ENCODE results near the gene KRTAP23-1. TPM values are rescaled to one million over a fixed set of nuclear protein-coding genes. Genes with fewer than 3 reads are reported as not detected.

KRTAP23-1 gene
- total and polyA plus RNA-seq, 2 donors (not counting 1 experiment from before 2014, with no cell fraction given) = not detected

- no peaks in the 10 kb centered on the region for H3K79me2 ChIP-seq (ENCODE audit: control insufficient read depth, insufficient read depth, low read length)
- no peaks in the 10 kb centered on the region for H3K9me3 Mint-ChIP-seq (ENCODE audit: insufficient read depth)
- H3K4me1 ChIP-seq (ENCODE audit: control insufficient read depth in 2 of 2, insufficient read depth in 2 of 2, low read length in 2 of 2) = no peaks in the 10 kb centered on the region
- no peak overlapping the region for H3K27ac Mint-ChIP-seq
- DNase-seq (no peak), ATAC-seq (ENCODE audit: low read depth) (no peak)
- H4K20me1 ChIP-seq (ENCODE audit: control insufficient read depth, insufficient read depth, low read length, poor library complexity, severe bottlenecking) = no peaks in the 10 kb centered on the region
- no peak overlapping the region for H2AFZ ChIP-seq (ENCODE audit: insufficient read depth, low read depth, low read length, poor library complexity, severe bottlenecking)
- no peaks in the 10 kb centered on the region for H3K27me3 Mint-ChIP-seq
- H3K9ac ChIP-seq (ENCODE audit: low read length) = no peak overlapping the region
- no CpG with 5 or more reads among the region's 1 CpG for WGBS (ENCODE audit: insufficient coverage)
- no peak overlapping the region for H3K4me3 ChIP-seq (ENCODE audit: control extremely low read depth in 1 of 5, extremely low read depth in 1 of 5, insufficient read depth in 1 of 5, low read depth in 2 of 5, low read length in 4 of 5)
- H3K9me3 ChIP-seq (ENCODE audit: control extremely low read depth in 1 of 3, control insufficient read depth in 2 of 3, insufficient read depth in 1 of 3, low read length in 2 of 3) = peaks cover 0 to 1% (median 0%) of the 10 kb centered on the region in 3 donors
- H3K4me1 Mint-ChIP-seq = no peaks in the 10 kb centered on the region
- no peak overlapping the region for H3K4me2 ChIP-seq (replicated peaks; ENCODE audit: low read depth, low read length, poor library complexity, severe bottlenecking)
- H3K4me3 Mint-ChIP-seq = no peak overlapping the region
- intact Hi-C loops (cut with micrococcal nuclease) = no loop called here
- no peak for TF ChIP-seq EZH2 (IDR thresholded peaks at IDR 0.05; ENCODE audit: borderline replicate concordance, insufficient read depth, low read depth, low read length, poor library complexity, severe bottlenecking)
- no peak for TF ChIP-seq CTCF (IDR thresholded peaks at IDR 0.05)
- H3K36me3 ChIP-seq (replicated peaks in 1 of 2; ENCODE audit: control extremely low read depth in 1 of 2, control insufficient read depth in 1 of 2, extremely low read depth in 1 of 2, insufficient read depth in 2 of 2, low read length in 1 of 2) = no peaks in the 10 kb centered on the region
- ChIA-PET CTCF (no interaction called here), POLR2A (no interaction called here)
- H3K27ac ChIP-seq (ENCODE audit: low read length in 2 of 2) = no peak overlapping the region
- H3K27me3 ChIP-seq (replicated peaks in 1 of 4; ENCODE audit: control extremely low read depth in 1 of 4, control insufficient read depth in 3 of 4, insufficient read depth in 4 of 4, low read length in 3 of 4) = no peaks in the 10 kb centered on the region
These were observed 43.3 kb downstream of the KRTAP23-1 start for GRCh38 chr21:30305136-30305535.

Small RNA genes lying within 50 kb of the gene (small RNA-seq; reads per million reads assigned to genes)
- not detected for gene KRTAP23-1 (ENCODE audit: insufficient read length, low read depth, low replicate concordance)
- gene MIR4327 (ENCODE audit: insufficient read length, low read depth, low replicate concordance) = not detected

Other genes with a start within 250 kb of the KRTAP23-1 start
- gene CLDN17, start 181.8 kb downstream of the KRTAP23-1 start, total RNA-seq = not detected in 2 replicates
- not detected in 2 replicates for gene CLDN17, start 181.8 kb downstream of the KRTAP23-1 start, polyA plus RNA-seq
- not detected in 2 replicates for gene CLDN8, start 132.5 kb downstream of the KRTAP23-1 start, total RNA-seq
- gene CLDN8, start 132.5 kb downstream of the KRTAP23-1 start, polyA plus RNA-seq = not detected in 2 replicates
- gene KRTAP24-1, start 65.7 kb downstream of the KRTAP23-1 start, total RNA-seq = not detected in 2 replicates
- not detected in 2 replicates for gene KRTAP24-1, start 65.7 kb downstream of the KRTAP23-1 start, polyA plus RNA-seq
- gene KRTAP25-1, start 59.1 kb downstream of the KRTAP23-1 start, total RNA-seq = not detected in 2 replicates
- gene KRTAP25-1, start 59.1 kb downstream of the KRTAP23-1 start, polyA plus RNA-seq = not detected in 2 replicates
- not detected in 2 replicates for gene KRTAP26-1, start 28.3 kb downstream of the KRTAP23-1 start, total RNA-seq
- gene KRTAP26-1, start 28.3 kb downstream of the KRTAP23-1 start, polyA plus RNA-seq = not detected in 2 replicates
- gene KRTAP27-1, start 10.9 kb downstream of the KRTAP23-1 start, total RNA-seq = not detected in 2 replicates
- not detected in 2 replicates for gene KRTAP27-1, start 10.9 kb downstream of the KRTAP23-1 start, polyA plus RNA-seq
- not detected in 2 replicates for gene KRTAP13-2, start 23.7 kb upstream of the KRTAP23-1 start, total RNA-seq
- not detected in 2 replicates for gene KRTAP13-2, start 23.7 kb upstream of the KRTAP23-1 start, polyA plus RNA-seq
- not detected in 2 replicates for gene KRTAP13-1, start 47.4 kb upstream of the KRTAP23-1 start, total RNA-seq
- not detected in 2 replicates for gene KRTAP13-1, start 47.4 kb upstream of the KRTAP23-1 start, polyA plus RNA-seq
- gene KRTAP13-3, start 77.3 kb upstream of the KRTAP23-1 start, total RNA-seq = not detected in 2 replicates
- gene KRTAP13-3, start 77.3 kb upstream of the KRTAP23-1 start, polyA plus RNA-seq = not detected in 2 replicates
- gene KRTAP13-4, start 81.6 kb upstream of the KRTAP23-1 start, total RNA-seq = not detected in 2 replicates
- gene KRTAP13-4, start 81.6 kb upstream of the KRTAP23-1 start, polyA plus RNA-seq = not detected in 2 replicates
- not detected in 2 replicates for gene KRTAP15-1, start 91.7 kb upstream of the KRTAP23-1 start, total RNA-seq
- not detected in 2 replicates for gene KRTAP15-1, start 91.7 kb upstream of the KRTAP23-1 start, polyA plus RNA-seq
- gene KRTAP19-1, start 131.8 kb upstream of the KRTAP23-1 start, total RNA-seq = not detected in 2 replicates
- gene KRTAP19-1, start 131.8 kb upstream of the KRTAP23-1 start, polyA plus RNA-seq = not detected in 2 replicates
- not detected in 2 replicates for gene KRTAP19-2, start 138.8 kb upstream of the KRTAP23-1 start, total RNA-seq
- not detected in 2 replicates for gene KRTAP19-2, start 138.8 kb upstream of the KRTAP23-1 start, polyA plus RNA-seq
- gene KRTAP19-3, start 143.4 kb upstream of the KRTAP23-1 start, total RNA-seq = not detected in 2 replicates
- gene KRTAP19-3, start 143.4 kb upstream of the KRTAP23-1 start, polyA plus RNA-seq = not detected in 2 replicates
- not detected in 2 replicates for gene KRTAP19-4, start 148.6 kb upstream of the KRTAP23-1 start, total RNA-seq
- not detected in 2 replicates for gene KRTAP19-4, start 148.6 kb upstream of the KRTAP23-1 start, polyA plus RNA-seq
- not detected in 2 replicates for gene KRTAP19-5, start 153.5 kb upstream of the KRTAP23-1 start, total RNA-seq
- gene KRTAP19-5, start 153.5 kb upstream of the KRTAP23-1 start, polyA plus RNA-seq = not detected in 2 replicates
- gene KRTAP19-6, start 193.3 kb upstream of the KRTAP23-1 start, total RNA-seq = not detected in 2 replicates
- not detected in 2 replicates for gene KRTAP19-6, start 193.3 kb upstream of the KRTAP23-1 start, polyA plus RNA-seq
- not detected in 2 replicates for gene KRTAP19-7, start 212.7 kb upstream of the KRTAP23-1 start, total RNA-seq
- gene KRTAP19-7, start 212.7 kb upstream of the KRTAP23-1 start, polyA plus RNA-seq = not detected in 2 replicates
- not detected in 2 replicates for gene KRTAP22-2, start 241.8 kb upstream of the KRTAP23-1 start, total RNA-seq
- gene KRTAP22-2, start 241.8 kb upstream of the KRTAP23-1 start, polyA plus RNA-seq = not detected in 2 replicates
- not detected in 2 replicates for gene KRTAP6-3, start 243.8 kb upstream of the KRTAP23-1 start, total RNA-seq
- not detected in 2 replicates for gene KRTAP6-3, start 243.8 kb upstream of the KRTAP23-1 start, polyA plus RNA-seq

Data from B cell (primary cell).